Measurements from ENCODE around the gene DISP1.

The DISP1 gene

DNA sequence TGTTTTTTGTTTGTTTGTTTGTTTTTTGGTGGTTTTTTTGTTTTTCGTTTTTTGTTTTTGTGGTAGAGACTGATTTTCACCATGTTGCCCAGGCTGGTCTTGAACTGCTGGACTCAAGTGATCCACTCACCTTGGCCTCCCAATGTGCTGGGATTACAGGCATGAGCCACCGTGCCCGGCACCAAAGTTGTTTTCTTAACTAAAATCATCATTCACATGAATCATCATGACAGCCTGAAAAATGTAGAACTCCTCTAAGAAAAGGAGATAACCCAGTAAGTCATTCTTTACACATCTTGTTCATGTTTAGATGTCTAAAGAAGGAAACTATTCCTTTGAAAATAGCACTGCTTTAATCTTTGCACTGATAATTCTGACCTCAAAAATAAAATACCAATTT is 37.5 kb downstream of the DISP1 start:
- DNase-seq (ENCODE audit: low read depth): no peak
- no peak overlapping the region for H3K4me3 ChIP-seq (ENCODE audit: low read length)
- TF ChIP-seq, protein P1, sequence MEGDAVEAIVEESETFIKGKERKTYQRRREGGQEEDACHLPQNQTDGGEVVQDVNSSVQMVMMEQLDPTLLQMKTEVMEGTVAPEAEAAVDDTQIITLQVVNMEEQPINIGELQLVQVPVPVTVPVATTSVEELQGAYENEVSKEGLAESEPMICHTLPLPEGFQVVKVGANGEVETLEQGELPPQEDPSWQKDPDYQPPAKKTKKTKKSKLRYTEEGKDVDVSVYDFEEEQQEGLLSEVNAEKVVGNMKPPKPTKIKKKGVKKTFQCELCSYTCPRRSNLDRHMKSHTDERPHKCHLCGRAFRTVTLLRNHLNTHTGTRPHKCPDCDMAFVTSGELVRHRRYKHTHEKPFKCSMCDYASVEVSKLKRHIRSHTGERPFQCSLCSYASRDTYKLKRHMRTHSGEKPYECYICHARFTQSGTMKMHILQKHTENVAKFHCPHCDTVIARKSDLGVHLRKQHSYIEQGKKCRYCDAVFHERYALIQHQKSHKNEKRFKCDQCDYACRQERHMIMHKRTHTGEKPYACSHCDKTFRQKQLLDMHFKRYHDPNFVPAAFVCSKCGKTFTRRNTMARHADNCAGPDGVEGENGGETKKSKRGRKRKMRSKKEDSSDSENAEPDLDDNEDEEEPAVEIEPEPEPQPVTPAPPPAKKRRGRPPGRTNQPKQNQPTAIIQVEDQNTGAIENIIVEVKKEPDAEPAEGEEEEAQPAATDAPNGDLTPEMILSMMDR (conservative IDR thresholded peaks at IDR 0.05; ENCODE audit: low read length): no peak

DNA sequence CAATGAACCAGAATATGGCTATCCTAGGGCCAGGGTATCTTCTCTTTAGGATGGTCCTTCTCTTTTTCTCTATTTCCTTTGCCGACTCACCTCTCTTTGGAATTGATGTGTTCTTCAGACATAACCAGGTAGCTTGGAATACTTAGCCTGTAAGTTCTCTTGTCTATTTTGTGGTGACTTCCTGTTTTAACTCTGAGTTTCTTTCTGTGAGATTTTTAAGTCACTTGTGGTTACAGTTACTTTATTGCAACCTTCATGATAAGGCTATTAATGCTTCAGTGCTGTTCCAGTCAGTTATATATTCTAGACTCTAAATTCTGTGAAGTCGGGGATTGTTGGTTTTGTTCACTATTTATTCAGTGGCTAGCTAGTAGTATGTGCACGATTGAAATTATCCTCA is 46.2 kb downstream of the DISP1 start:
- no peak overlapping the region for H3K4me3 ChIP-seq (ENCODE audit: low read length)
- TF ChIP-seq, protein P1 (conservative IDR thresholded peaks at IDR 0.05; ENCODE audit: low read length): no peak
- DNase-seq (ENCODE audit: low read depth): no peak

Data from AG10803 (cell line).